Measurements from ENCODE around the gene SLC25A10.

Gene SLC25A10

DNA sequence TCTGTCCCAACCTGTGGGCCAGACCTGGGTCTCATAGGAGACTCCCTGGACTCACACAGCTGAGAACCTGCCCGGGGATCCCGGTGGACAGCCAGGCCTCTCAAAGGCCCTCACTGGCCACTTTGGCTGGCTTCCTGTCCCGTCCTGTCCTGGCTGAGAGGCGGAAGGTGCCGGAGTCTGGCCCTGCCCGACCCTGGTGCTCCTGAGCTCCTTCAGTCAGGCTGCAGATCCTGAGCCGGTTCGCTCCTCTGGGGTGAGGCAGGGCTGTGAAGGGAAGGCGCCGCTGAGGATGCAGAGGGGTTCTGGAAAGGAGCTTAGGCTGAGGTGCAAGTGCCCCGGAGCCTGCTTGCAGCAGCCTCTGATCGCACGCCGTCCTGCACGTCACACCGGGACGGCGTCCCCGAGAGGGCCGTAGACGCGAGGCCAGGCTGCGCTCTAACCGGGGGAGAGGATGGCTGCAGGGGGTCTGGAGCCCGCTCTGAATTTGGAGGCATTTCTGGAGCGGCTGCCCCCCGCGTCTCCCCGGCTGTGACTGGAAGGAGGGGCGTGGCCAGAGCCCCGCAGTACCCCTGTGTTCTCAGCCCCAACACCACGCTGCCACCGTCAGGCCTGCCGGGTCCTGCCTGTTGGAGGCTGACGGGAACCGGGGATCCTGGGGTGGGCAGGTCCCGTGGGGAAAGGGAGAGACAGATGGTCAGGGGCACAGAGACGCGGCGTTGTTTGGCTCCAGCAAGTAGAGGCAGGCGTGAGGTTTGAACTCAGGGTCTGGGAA lies 24.1 kb upstream of the SLC25A10 start:
- no peak for DNase-seq

DNA sequence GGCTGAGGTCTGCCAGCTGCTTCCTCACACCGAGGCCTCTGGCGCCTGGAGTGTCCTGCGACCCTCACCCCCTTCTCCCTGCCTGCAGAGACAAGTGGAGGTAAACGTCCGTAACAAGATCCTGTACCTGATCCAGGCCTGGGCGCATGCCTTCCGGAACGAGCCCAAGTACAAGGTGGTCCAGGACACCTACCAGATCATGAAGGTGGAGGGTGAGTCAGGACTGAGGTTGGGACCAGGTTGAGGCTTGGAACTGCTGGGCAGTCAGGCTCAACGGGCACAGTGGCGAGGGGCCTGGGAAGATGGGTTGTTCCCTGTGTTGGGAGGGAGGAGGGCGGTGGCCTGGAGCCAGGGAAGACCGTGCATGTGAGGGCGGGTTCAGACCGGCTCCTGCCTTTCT lies 23.5 kb upstream of the SLC25A10 start:
- no peak for DNase-seq

DNA sequence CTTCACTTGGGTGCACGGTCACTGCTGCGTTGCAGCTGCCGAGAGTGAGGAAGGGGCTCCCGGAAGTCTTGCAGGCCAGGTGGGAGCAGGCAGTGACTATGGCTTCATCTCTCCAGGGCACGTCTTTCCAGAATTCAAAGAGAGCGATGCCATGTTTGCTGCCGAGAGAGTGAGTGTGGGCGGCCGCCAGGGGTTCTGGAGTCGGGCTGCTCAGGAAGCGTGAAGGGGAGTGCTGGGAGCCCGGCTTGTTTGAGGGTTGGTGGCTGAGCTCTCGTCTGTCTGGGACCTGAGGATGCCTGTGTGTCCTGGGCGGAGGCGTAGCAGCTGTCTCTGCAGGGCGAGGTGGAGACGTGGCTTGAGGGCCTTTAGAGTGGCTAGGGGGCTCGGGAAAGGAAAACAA lies 22.0 kb upstream of the SLC25A10 start:
- no peak for DNase-seq

DNA sequence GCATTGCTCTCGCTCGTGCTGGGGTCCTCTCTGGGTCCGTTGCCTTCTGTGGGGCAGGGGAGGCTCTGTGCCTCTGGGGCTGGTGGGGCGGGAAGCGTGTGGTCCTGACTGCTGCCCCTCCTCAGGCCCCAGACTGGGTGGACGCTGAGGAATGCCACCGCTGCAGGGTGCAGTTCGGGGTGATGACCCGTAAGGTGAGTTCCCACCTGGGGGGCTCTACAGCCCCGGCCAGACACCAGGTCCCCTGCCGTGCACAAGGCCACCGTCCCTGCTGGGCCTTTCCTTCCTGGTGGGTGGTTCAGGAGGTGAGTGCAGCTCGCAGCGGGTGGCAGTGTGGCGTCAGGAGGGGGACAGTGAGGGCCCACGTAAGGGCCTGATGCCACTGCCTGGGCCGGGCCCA lies 21.5 kb upstream of the SLC25A10 start:
- no peak for DNase-seq

DNA sequence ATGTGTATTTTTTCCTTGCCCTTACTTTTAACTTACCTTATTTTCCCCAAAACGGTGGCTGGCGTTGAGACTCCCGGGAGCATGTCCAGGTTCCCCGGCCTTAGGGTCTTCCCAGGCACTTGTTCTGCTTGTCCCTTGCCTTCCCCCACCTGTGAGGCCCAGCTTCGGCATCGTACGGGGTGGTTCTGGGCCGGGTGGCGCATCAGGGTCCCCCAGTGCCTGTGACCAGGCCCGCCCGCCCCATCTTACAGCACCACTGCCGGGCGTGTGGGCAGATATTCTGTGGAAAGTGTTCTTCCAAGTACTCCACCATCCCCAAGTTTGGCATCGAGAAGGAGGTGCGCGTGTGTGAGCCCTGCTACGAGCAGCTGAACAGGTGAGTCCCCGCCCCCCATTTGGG lies 20.9 kb upstream of the SLC25A10 start:
- DNase-seq, result no peak

DNA sequence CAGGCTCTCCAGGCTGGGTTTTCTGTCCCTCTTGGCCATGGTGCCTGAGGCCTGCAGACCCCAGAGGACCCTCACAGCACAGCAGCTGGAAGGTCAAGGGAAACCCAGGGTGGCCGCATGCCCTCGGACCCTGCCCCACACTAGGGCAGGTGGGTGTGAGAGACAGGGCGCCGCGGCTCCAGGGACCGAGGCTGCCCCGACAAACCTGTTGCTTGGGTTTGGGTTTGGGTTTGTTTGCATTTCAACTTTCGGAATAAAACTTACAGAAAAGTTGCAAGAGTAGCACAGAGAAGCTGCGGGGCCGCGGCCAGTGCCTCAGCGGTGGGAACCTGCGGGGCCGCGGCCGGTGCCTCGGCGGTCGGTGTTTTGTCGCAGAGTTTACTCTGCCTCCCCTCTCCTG lies 20.5 kb upstream of the SLC25A10 start:
- no peak for DNase-seq

DNA sequence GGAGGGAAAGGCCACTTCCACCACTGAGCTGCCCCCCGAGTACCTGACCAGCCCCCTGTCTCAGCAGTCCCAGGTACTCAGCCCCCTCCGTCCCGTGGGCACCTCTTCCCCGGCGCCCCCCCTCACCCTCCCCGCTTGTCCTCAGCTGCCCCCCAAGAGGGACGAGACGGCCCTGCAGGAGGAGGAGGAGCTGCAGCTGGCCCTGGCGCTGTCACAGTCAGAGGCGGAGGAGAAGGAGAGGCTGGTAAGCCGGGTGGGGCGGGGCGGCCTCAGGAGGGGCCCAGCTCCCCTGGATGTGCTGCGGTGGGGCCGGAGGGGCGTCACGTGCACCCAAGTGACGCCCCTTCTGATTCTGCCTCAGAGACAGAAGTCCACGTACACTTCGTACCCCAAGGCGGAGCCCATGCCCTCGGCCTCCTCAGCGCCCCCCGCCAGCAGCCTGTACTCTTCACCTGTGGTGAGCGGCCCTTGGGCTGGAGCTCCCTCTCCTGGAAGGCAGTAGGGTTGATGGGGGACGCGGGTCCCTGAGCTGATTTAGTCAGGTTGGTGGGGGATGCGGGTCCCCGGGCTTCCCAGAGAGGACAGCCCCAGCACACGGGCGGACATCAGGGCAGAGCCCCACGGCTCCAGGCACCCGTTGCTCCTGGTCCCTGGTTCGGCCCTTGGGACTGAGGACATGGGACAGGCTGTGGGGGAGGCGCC lies 18.4 kb upstream of the SLC25A10 start:
- DNase-seq, result no peak

DNA sequence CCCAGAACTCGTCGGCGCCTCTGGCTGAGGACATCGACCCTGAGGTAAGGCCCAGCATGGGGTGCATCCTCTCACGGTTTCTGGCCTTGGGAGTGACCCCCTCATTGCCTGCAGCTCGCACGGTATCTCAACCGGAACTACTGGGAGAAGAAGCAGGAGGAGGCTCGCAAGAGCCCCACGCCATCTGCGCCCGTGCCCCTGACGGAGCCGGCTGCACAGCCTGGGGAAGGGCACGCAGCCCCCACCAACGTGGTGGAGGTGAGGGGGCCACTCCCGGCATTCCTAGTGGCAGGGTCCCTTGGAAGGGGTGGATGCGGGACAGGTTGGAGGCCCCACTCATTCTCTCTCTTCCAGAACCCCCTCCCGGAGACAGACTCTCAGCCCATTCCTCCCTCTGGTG lies 17.3 kb upstream of the SLC25A10 start:
- no peak for DNase-seq

DNA sequence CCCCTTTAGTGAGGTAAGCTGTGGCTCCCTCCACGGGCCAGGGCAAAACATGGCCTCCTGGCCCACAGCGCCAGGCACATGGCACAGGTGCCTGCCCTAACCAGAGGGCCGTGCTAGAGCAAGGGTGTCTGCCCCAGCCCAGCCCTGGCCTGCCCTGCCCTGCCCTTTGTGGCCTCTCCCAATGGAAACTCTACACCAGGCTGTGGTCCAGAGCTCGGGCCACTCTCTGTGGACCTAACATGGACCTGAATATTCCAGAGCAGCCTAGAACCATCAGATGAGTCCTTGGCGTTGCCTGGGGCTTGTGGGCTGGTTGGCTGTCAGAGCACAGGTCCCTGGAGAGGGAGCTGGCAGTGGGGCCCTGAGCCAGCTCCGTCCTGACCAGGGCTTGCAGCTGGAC lies 16.9 kb upstream of the SLC25A10 start:
- DNase-seq, result no peak

DNA sequence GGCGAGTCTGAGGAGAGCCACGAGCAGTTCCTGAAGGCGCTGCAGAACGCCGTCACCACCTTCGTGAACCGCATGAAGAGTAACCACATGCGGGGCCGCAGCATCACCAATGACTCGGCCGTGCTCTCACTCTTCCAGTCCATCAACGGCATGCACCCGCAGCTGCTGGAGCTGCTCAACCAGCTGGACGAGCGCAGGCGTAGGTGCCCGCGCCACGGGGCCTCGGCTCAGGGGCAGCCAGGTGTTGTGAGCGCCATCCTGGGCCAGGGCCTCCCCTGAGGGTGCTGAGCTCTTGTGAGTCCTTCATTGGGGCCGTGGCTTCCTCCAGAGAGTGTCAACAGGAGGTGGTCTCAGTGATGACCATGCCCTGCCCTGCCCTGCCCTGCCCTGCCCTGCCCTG lies 16.3 kb upstream of the SLC25A10 start:
- no peak for DNase-seq

DNA sequence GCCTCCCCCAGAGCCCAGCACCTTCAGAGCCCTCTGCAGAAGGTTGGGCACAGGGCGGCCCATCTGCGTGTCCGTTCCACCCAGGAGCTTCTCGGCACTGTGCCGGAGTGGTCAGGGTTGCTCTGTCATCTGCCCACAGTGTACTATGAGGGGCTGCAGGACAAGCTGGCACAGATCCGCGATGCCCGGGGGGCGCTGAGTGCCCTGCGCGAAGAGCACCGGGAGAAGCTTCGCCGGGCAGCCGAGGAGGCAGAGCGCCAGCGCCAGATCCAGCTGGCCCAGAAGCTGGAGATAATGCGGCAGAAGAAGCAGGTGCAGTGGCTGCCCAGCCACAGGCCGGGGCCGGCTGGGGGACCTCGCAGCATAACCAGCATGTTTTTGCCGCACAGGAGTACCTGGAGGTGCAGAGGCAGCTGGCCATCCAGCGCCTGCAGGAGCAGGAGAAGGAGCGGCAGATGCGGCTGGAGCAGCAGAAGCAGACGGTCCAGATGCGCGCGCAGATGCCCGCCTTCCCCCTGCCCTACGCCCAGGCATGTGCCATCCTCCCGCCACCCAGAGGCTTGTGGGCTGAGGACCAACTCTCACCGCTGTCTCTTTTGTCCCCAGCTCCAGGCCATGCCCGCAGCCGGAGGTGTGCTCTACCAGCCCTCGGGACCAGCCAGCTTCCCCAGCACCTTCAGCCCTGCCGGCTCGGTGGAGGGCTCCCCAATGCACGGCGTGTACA lies 15.7 kb upstream of the SLC25A10 start:
- DNase-seq, result no peak

DNA sequence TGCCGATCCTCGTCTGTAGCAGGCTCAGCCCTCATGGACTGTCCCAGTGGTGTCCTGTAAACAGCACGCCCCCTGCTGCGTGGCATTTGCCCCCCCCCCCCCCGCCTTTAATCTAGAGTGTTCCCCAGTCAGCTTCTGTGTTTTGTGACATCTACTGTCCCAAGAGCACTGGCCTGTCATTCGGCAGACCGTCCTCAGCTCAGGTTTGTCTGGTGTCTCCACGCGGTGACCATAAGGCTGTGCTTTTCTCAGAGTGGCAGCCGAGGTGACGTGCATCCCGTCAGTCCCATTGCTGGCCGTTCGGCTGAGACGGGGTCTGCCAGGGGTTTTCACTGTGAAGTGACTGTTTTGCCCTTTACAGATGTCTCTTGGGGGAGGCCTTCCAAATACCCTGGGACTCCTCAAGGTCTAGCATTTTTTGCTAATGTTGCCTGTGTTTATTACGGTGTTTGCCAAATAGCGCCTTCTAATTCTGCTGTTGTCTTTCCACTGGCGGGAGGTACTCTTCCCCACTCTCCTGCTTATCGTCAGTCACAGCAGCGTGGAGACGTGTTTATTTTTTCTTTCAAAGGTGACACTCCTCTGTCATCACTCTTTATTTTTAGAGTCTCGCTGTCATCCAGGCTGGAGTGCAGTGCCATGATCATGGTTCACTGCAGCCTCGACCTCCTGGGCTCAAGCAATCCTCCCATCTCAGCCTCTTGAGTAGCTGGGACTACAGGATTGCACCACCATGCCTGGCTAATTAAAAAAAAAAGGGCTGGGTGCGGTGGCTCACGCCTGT lies 14.6 kb upstream of the SLC25A10 start:
- no peak for DNase-seq

DNA sequence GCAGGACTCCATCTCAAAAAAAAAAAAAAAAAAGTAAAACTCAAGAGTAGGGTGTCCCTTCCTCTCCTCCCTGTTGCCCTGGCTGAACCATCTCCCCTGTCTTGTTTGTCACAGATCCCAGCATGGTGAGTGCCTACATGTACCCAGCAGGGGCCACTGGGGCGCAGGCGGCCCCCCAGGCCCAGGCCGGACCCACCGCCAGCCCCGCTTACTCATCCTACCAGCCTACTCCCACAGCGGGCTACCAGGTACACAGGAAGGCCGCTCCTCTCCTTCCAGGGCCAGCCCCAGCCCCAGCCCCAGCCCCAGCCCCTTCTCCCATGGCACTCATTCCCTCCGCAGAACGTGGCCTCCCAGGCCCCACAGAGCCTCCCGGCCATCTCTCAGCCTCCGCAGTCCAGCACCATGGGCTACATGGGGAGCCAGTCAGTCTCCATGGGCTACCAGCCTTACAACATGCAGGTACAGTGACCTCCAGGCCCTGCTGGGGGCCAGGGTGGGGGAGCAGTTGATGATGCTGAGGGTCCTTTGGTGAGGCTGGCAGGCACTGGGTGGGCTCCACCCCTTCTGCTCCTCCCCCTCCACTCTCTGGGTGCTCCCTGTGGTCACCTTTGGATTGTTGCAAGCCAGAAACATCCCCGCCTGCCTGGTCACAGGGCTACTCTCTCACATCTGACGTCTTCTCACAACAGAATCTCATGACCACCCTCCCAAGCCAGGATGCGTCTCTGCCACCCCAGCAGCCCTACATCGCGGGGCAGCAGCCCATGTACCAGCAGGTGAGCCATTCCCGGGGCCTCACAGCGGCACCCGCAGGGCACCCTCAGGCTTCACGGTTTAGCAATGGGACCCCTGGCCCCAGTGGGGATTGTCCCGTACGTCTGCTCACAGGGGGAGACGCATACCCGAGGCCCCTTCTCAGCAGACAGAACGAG lies 11.5 kb upstream of the SLC25A10 start:
- DNase-seq, result no peak

DNA sequence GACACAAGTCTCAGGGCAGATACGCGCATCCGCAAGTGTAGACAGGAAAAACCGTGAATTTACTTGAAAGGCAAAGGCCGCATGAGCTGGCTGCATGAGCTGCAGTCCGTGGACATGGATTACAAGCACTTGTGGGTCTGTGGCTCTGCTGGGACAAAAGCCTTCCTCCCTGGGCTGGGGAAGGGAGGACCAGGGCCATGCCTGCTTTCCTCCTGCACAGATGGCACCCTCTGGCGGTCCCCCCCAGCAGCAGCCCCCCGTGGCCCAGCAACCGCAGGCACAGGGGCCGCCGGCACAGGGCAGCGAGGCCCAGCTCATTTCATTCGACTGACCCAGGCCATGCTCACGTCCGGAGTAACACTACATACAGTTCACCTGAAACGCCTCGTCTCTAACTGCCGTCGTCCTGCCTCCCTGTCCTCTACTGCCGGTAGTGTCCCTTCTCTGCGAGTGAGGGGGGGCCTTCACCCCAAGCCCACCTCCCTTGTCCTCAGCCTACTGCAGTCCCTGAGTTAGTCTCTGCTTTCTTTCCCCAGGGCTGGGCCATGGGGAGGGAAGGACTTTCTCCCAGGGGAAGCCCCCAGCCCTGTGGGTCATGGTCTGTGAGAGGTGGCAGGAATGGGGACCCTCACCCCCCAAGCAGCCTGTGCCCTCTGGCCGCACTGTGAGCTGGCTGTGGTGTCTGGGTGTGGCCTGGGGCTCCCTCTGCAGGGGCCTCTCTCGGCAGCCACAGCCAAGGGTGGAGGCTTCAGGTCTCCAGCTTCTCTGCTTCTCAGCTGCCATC lies 10.6 kb upstream of the SLC25A10 start:
- DNase-seq, result peak in 1 of 3 donors; percentile 16

DNA sequence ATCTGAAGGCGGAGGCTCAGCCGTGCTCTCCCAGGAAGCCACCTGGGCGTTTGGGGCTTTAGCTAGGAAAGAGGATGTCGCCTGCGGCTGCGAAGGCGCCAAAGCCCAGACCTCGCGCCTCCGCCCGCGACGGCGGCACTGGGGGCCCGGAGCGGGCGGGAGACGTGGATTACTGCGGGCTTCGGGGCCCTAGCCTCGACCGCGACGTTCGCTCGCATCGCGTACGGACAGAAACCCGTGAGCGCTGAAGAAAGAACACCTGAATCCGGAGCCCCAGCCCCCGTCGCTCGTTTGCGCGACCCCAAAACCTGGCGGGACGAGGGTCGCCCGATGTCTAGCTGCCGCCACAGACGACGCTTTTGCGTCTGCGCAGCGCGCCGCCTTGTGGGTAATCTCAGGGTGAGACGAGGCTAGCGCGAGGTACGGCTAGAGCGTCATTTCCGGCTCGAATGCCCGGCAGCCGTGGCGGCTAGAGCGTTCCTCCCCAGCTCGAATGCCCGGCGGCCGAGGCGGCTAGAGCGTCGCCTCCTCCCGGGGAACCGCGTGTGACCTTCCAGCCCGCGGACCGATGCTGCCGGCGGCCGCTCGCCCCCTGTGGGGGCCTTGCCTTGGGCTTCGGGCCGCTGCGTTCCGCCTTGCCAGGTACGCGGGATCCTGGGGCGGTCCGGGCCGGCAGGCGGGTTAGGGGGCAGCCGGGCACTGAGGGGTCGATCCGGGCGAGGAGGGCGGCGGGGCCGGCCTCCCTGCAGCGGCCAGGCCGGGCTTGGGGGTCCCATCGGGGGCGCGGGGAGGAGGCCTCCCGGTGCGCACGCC lies 8.9 kb upstream of the SLC25A10 start, which contains the start of gene MRPL12:
Gene MRPL12, plus strand, starts transcription at position 434 of the 813 bp plus-strand sequence. Its CDS starts 135 bp downstream, at position 569.
- DNase-seq, result peak; percentile 97

DNA sequence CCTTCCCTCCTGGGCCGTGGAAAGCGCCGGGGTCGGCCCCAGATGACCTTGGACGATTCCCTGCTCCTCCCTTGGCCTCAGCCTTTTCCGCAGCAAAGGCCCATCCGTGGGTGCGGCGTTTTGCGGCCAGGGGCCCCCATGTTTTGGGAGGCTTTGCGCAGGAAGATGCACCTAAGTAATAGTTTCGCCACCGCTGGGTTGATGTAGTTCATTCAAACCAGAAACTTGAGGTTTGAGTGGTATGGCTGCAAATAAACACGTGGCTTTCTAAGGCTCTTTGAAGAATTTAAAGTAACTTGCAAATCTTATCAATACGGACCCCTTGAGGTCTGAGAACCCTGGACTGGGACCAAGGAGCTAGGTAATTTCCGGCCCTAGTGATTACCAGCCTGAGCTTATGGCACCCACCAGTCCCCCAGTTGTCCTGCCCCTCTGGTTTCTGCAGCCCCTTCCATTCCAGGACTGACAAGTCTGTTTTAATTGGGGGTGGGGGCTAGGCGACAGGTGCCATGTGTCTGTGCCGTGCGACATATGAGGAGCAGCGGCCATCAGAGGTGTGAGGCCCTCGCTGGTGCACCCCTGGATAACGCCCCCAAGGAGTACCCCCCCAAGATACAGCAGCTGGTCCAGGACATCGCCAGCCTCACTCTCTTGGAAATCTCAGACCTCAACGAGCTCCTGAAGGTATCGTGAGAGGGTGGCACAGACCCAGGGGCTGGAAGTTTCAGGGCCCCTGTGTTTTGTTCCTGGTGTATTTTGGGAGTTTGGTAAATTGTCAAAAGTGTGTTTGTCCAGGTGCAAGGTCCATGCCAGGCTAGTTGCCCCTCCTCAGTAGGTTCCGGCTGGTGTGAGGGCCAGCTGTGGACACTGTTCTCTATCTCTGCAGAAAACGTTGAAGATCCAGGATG lies 8.1 kb upstream of the SLC25A10 start:
- peak in 1 of 3 donors; percentile 29 for DNase-seq

DNA sequence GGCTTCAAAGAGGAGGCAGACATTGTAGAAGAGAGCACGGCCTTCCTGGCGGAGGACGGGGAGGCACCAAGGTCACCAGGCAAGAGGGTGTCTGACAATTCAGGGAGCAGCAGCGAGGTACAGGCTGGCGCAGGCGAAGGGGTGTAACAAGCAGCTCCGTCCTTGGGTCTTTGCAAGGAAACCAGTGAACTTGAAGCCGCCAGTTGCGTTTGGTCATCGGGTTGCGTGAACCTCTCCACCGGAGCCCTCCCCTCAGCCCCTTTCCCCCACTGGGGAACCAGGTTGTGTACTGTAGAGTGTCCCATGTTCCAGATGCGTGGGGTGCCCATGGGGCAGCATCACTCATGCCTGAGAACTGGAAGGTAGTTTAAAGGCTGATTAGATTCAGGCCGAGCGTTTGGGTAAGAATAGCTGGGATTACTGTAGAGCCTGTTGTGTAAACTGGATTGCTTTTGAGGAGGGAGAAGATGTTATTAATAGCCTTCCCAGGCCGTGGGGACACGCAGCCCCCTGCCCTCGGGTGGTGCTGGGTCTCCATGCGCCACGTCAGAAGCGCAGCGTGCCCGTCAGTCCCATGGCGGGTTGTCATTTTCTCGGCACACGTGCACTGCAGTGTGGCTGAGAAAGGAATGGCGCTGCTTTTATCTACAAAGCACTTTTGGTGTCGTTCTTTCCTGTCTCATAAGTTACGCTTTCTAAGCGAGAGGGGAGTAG lies 6.4 kb upstream of the SLC25A10 start:
- DNase-seq, result no peak

DNA sequence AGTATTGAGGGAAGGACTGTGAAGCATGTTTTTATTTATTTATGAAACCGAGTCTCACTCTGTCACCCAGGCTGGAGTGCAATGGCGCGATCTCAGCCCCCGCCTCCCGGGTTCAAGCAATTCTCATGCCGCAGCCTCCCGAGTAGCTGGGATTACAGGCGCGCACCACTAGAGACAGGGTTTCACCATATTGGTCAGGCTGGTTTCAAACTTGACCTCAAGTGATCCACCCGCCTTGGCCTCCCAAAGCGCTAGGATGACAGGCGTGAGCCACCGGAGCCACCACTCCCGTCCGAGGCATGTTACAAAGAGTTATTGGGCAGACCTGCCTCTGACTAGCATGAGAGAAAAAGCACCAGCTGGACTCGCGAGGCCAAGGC lies 5.9 kb upstream of the SLC25A10 start:
- no peak for DNase-seq

All from suppressor macrophage treated with lipopolysaccharide for 1 hour (primary cell).